Endodermal cell (in vitro differentiated cells): ENCODE results near the gene RBBP6. TPM values are rescaled to one million over a fixed set of nuclear protein-coding genes. Genes with fewer than 3 reads are reported as not detected.
"Not testable (repeated sequence)": the region's sequence is repeated elsewhere in the genome, so short reads cannot be mapped to it uniquely, and the experiment has no call there.

Experiments used
- DNase-seq: peaks from one replicate; pipeline ENCODE4 v3.0.0-alpha.2; 2017
- H3K27ac ChIP-seq: 2 replicates; pipeline ENCODE4 v1.5.1; 2013; ENCODE audit warnings: mild to moderate bottlenecking, low read depth, low read length, moderate library complexity
- H3K27me3 ChIP-seq: 2 replicates; pipeline ENCODE4 v1.6.1; 2013; ENCODE audit warnings: mild to moderate bottlenecking, low read length, moderate library complexity; ENCODE audit not compliant: insufficient read depth, control insufficient read depth, poor library complexity, severe bottlenecking
- H3K36me3 ChIP-seq: 2 replicates; pipeline ENCODE4 v1.7.0; 2013; ENCODE audit warnings: mild to moderate bottlenecking, low read length, moderate library complexity; ENCODE audit not compliant: control insufficient read depth, insufficient read depth
- H3K4me1 ChIP-seq: one replicate; pipeline ENCODE4 v1.7.0; 2013; ENCODE audit warnings: low read length; ENCODE audit not compliant: control insufficient read depth, insufficient read depth
- H3K4me3 ChIP-seq: 2 replicates; pipeline ENCODE4 v1.5.1; 2013; ENCODE audit warnings: mild to moderate bottlenecking, low read length, moderate library complexity
- H3K9ac ChIP-seq: 2 replicates; pipeline ENCODE4 v1.6.1; 2013; ENCODE audit warnings: mild to moderate bottlenecking, low read length, moderate library complexity; ENCODE audit not compliant: poor library complexity, severe bottlenecking; ENCODE audit errors: extremely low read depth
- H3K9me3 ChIP-seq: 2 replicates; pipeline ENCODE4 v1.6.1; 2013; ENCODE audit warnings: mild to moderate bottlenecking, low read length, moderate library complexity; ENCODE audit not compliant: control insufficient read depth
- H3K27ac Mint-ChIP-seq: 2 replicates; pipeline ENCODE4 v1.8.0; 2020; ENCODE audit warnings: mixed read lengths
- H3K27me3 Mint-ChIP-seq: 2 replicates; pipeline ENCODE4 v1.8.0; 2021; ENCODE audit warnings: mild to moderate bottlenecking, mixed read lengths; ENCODE audit not compliant: insufficient read depth
- H3K36me3 Mint-ChIP-seq: 2 replicates; pipeline ENCODE4 v1.8.0; 2020; ENCODE audit warnings: low read depth, mixed read lengths
- H3K4me1 Mint-ChIP-seq: 2 replicates; pipeline ENCODE4 v1.8.0; 2020; ENCODE audit warnings: mixed read lengths
- H3K4me3 Mint-ChIP-seq: 2 replicates; pipeline ENCODE4 v1.8.0; 2020; ENCODE audit warnings: mild to moderate bottlenecking, moderate library complexity, mixed read lengths
- H3K9me3 Mint-ChIP-seq: 2 replicates; pipeline ENCODE4 v1.8.0; 2020; ENCODE audit warnings: mild to moderate bottlenecking, mixed read lengths
- CTCF ChIP-seq: fragments of 200-600 bp; sonication (generic); conservative IDR thresholded peaks from 2 replicates; pipeline ENCODE4 v1.5.0; 2021; ENCODE audit warnings: antibody characterized with exemption, mild to moderate bottlenecking
- WGBS, 2 experiments: methylation state at CpG; one replicate each; pipeline versions ENCODE4 v1.1.5 to v1.1.7; 2013; ENCODE audit warnings: missing lambda C conversion rate in 2 of 2, mixed read lengths in 1 of 2; ENCODE audit not compliant: insufficient coverage in 1 of 2, insufficient read length in 1 of 2; 5-methylcytosine and 5-hydroxymethylcytosine counted together
- total RNA-seq, 2 donors: library from RNA; stranded (reverse); fragmentation: NEBNext Ultra II Directional in 1 of 2; extraction: Animal tissue kit (Norgen Biotek cat#: 25700) in 1 of 2; gene quantifications; 2 replicates in 1 of 2; 3 replicates in 1 of 2; pipeline ENCODE4 v1.2.1, GENCODE V29; 2021

The RBBP6 gene
- total RNA-seq, 2 donors from 2014 or later = 70.3 to 76.6 TPM

GRCh38 chr16:24612656-24613055, 73.3 kb downstream of the RBBP6 start:
- Histone ChIP-seq H3K36me3 (no peaks in the 10 kb centered on the region), H3K4me3 (no peak overlapping the region), H3K27ac (no peak overlapping the region), H3K27me3 (peaks cover 41% of the 10 kb centered on the region), H3K9me3 (no peaks in the 10 kb centered on the region), H3K9ac (no peak overlapping the region), H3K4me1 (no peaks in the 10 kb centered on the region)
- TF ChIP-seq CTCF = no peak
- H3K27me3 Mint-ChIP-seq = peaks cover 41% of the 10 kb centered on the region
- peaks cover 12% of the 10 kb centered on the region for H3K4me1 Mint-ChIP-seq
- no peak overlapping the region for H3K27ac Mint-ChIP-seq
- WGBS, 2 experiments = 89 to 94% methylated on average over 4 of the region's 4 CpGs
- DNase-seq = no peak
- H3K4me3 Mint-ChIP-seq = no peak overlapping the region
- no peaks in the 10 kb centered on the region for H3K9me3 Mint-ChIP-seq
- no peaks in the 10 kb centered on the region for H3K36me3 Mint-ChIP-seq

- not testable (repeated sequence) for H3K4me3 ChIP-seq, H3K36me3 Mint-ChIP-seq, H3K27ac ChIP-seq, H3K36me3 ChIP-seq, H3K9ac ChIP-seq, H3K4me1 ChIP-seq, H3K27ac Mint-ChIP-seq, H3K9me3 ChIP-seq, DNase-seq, H3K9me3 Mint-ChIP-seq, H3K4me3 Mint-ChIP-seq
- WGBS, 2 experiments = 86 to 100% methylated on average over 1 to 5 of the region's 5 CpGs
- peaks cover 35% of the 10 kb centered on the region for H3K27me3 ChIP-seq
- Mint-ChIP-seq H3K4me1 (peaks cover 12% of the 10 kb centered on the region), H3K27me3 (peaks cover 35% of the 10 kb centered on the region)
Measured at GRCh38 chr16:24613267-24613666, 73.9 kb downstream of the RBBP6 start.

GRCh38 chr16:24617502-24617901, 78.1 kb downstream of the RBBP6 start:
- Mint-ChIP-seq H3K27ac (no peak overlapping the region), H3K4me3 (no peak overlapping the region), H3K9me3 (no peaks in the 10 kb centered on the region), H3K4me1 (no peaks in the 10 kb centered on the region), H3K27me3 (peaks cover 2% of the 10 kb centered on the region), H3K36me3 (no peaks in the 10 kb centered on the region)
- TF ChIP-seq CTCF = no peak
- Histone ChIP-seq H3K4me3 (no peak overlapping the region), H3K9ac (no peak overlapping the region), H3K36me3 (no peaks in the 10 kb centered on the region), H3K9me3 (no peaks in the 10 kb centered on the region), H3K27me3 (no peaks in the 10 kb centered on the region), H3K4me1 (no peaks in the 10 kb centered on the region), H3K27ac (no peak overlapping the region)
- DNase-seq = no peak
- WGBS, 2 experiments = 87 to 89% methylated on average over 1 to 2 of the region's 2 CpGs

Other genes with a start within 250 kb of the RBBP6 start
- 10 to 100 TPM; 81.5 to 84.7 TPM for gene TNRC6A, start 190.1 kb downstream of the RBBP6 start, total RNA-seq